M059J (cell line): ENCODE data around the gene EFNB2. TPM values are rescaled to one million over a fixed set of nuclear protein-coding genes. Genes with fewer than 3 reads are reported as not detected.

ENCODE experiments used
- DNase-seq: peaks from one replicate; pipeline ENCODE4 v3.0.0-alpha.2; 2012; ENCODE audit warnings: low read depth
- total RNA-seq: library from RNA; depleted of rRNA; stranded (reverse); fragments of >200 nt; shearing (Covaris generic); gene quantifications from 2 replicates; pipeline ENCODE4 v1.2.3, GENCODE V29; 2014

The EFNB2 gene
- total RNA-seq, 1 experiment from 2014 or later, result 32.2 TPM

DNA sequence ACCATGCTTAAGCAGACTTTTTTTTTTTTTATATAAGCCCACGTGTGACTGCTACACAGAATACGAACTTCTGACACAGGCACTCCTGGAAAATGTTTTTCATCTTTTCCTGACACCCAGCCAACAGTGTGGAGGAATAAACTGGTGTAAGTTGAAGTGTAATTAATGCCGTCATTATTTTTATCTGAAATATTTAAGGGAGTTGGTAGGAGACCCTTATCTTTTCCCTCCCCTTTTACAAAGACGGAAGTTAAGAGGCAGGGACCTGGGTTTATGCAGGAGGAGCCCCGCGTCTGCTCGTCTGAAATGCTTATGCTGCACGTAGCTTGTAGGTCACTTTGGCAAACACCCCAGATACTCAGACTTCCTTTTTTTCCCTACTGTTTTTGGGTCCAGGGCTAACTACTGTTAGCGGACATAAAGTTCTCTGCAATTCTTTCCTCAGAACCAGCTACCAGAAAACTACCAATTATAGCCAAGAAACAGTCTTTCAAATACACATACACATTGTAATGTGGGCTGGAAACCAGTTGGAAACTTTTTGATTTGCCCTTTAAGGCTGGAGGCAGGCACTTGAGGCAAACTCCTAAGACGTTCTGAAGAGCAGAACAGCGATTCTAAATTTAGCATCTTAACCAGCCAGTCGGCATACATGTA is 50.8 kb downstream of the EFNB2 start:
- DNase-seq, result no peak

DNA sequence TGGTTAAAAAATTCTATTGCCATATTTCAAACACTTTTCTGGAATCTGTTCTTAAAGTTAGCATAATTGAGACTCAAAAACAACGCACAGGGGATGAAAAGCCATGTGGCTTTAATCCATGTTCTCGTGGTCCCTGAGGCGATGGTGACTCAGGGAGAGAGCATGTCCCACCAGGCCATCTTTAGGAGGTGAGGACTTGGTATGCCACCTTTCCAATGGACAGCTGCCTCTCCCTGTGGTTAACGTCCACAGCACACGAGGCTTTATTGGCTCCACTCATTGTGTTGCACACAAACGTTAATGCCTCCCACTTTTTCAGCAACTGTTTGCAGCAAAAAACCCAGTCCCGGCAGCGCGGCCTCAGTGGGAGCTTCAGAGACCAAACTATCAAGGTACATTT is 51.4 kb downstream of the EFNB2 start:
- DNase-seq, result peak; percentile 52

DNA sequence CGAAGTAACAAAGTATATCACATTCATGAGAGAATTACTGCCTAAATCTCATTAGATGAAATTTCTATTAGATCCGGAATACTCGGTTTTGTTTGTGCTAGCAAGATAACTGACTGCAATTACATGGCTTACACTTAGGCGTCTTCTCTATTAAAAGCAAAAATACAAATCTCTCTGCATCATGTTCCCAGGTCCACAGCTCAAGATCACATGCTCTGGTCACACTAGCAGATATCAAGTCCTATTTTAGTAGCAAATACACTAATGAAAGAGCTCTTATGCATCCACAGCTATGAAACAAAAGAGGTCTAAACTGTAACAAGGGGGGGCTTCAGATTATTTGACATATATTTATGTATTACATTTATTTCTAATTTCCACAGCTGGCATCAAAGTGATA is 53.5 kb downstream of the EFNB2 start:
- DNase-seq, result no peak

DNA sequence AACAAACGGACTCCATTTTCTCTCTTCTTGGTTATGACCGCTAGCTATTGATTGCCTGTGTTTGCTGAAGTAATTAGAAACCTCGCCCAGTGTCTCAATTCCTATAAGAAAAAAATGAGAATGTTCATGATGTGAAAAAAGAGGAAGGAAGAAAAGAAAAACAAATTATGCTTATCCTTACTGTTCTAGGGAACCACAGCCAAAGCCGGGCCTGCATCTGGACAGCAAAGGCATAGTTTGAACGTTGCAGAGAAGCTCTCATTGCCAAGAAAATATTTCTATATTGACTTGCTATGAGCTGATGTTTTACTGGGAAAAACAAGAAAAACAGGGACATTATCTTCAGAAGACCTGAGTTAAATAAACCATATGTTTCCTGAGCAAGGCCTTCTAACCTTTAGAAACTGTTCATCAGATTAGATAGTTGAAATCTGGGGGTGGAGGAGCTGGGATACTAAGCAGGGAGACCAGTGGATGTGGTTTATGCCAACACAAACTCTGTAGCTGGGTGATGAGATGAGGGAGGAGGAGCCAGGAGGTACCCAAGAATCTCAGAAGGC is 55.0 kb downstream of the EFNB2 start:
- no peak for DNase-seq

DNA sequence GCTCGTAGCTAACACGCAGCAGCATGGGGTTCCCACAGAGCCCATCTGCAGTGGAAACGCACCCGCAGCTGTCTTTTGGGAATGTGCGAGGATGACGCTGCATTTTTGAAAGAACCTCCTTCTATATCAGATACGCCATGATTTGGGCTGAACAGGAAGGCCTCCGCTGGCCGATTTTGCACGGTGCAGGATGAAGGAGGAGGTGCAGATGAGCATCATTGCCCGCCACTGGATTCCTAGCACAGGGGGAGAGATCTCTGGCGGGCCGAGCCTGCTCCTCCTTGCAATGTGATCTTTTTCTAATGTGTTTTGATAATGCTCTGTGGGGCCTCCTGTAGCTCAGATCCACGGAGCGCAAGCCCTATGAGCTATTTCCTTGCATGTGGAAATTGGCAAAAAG is 55.5 kb downstream of the EFNB2 start:
- DNase-seq, result no peak

DNA sequence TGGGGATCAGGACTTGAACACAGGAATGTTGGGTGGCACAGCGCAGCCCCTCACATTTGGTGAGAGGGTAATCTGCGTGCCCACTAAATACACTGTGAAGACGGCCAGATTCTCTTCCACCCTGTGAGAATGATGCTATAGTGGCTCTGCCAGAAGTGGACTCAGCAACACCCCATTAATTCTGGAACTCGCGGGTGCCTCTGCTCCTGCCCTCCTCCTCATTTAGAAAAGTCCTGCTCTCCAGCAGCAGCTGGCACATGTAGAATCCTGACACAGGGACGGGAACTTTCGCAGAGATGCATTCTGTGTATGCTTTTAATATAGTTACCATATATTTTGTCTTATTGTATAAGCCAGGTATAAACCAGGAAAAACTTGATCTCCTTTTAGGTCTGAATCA is 57.3 kb downstream of the EFNB2 start:
- DNase-seq, result no peak

DNA sequence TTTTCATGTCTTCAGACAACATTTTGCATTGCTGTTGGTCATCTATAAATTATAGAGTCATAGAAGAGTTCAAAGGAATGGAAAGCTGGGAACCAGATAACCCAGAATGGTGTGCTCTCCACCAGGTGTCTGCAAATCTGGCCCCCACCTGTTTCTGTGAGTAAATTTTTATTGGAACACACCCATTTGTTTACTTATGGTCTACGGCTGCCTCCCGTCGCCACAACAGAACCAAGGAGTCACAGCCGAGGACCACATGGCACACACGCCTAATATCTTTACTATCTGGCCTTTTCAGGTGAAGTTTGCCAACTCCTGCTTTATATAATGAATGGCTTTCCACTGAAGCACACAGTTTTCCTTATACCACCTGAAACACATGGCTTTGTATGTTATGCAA is 58.2 kb downstream of the EFNB2 start:
- DNase-seq, result no peak

DNA sequence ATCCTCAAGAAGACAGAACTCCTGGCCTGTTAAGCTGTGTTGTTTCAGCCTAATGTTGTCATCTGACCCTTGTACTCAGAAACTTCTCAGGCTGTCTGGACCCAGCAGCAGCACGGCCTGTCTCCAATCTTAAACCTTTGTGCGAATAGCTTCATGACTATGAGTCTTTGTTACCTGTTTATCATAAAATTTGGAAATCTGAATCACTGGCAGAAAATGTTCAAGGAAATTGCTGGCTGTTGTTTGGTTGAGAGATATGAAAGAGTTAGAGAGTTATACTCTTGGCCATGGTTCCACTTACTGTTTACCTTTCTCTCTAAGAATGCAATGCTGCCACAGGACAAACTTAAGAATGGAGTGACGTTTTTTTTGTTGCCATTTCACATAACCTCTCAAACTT is 59.6 kb downstream of the EFNB2 start:
- no peak for DNase-seq

DNA sequence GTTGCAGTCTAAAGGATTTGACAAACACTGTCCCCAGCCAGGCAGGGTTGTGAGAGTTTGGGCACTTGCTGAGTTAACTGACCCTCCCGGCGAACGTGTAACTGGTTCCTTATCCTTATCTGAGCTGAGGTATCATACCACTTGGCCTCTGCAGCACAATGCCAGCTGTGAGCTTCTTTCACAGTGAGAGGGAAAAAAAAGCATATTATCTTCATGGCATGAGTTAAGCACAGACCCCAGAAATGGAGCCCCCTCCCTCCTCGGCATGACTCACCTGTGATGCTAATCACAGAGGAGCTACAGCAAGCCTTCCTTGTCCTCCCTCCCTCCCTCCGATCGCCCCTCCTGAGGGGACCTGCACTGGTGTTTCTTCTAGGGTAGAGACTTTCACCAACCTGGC is 60.5 kb downstream of the EFNB2 start:
- no peak for DNase-seq

DNA sequence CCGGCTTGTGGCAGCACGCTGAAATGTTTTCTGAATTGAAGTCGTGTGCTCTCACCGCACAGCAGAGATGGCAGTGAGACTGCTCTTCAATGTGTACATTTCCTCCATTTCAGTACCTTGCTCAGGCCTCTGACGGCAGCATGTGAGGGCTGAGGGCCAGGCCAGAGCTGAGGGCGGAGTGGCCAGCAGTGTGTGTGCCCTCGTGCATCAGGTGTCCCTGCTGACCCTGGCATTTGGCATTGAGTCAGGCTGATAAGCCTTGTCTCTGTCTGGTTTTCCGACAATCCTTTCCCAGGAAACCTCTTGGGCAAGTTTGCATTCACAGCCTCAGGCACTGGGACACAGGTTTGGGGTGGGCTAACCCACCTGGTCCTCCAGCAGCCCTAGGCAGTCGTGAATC is 62.3 kb downstream of the EFNB2 start:
- DNase-seq, result no peak

DNA sequence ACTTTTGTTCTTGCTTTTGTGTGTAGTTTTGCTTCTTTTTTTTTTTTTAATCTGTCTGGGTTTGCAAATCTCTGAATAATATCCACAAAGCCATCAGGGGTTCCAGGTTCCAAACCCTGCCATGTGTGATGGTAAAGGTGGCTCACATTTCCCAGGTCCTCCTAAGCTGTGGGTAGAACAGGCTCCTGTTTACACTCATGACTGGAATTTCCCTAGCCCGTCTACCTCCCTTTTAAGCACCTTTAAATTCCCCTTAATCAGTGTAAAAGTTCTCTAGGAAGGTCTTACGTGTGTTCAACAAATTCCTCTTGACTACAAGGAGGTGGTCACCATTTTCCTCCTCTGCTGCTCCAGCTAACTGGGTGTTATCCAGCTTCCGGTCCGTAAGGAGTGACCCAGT is 62.8 kb downstream of the EFNB2 start:
- no peak for DNase-seq

DNA sequence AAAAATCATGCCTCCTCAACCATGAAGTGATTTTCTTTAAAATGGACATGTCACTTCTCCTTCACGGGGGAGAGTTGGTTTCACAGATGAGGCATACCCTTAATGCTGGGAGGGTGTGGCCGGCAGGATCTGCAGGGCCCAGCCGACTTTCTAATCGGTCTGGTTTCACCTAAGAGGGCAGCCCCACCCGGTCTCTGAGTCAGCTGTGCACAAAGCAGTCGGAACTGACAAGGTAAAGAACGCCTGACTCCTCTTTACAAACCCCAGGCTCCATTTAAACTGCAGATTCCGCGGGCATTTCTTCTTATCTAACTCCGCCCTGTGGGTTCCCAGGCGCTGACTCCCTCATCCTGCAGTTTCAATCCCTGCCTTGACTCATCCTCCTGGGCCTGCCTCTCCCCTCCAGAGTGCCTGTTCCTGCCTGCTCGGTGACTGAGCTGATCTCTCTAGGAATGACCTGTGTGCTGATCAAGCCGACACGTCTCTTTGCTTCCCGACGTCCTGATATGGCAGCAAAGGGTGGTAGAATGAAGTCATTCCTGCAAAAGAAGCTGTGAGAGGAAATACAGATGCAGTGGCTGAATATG is 63.4 kb downstream of the EFNB2 start:
- DNase-seq, result peak; percentile 92

DNA sequence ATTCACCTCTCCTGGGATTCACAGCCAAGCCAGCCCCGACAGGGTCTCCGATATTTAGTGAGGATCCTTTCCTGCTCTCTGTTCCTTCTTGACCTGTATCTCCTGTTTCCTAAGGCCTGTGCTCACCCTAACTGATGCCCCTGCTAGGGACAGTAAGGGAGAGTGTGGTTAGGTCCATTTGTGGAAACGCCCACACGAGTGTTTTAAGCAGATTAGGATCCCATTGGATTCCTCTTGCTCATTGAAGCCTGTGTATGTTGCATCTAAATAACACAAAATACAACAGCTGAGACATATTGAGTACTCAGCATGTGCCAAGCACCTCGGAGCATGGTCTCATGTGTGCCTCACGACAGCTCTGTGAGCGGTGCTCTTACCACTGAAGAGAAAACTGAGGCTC is 64.9 kb downstream of the EFNB2 start:
- no peak for DNase-seq

DNA sequence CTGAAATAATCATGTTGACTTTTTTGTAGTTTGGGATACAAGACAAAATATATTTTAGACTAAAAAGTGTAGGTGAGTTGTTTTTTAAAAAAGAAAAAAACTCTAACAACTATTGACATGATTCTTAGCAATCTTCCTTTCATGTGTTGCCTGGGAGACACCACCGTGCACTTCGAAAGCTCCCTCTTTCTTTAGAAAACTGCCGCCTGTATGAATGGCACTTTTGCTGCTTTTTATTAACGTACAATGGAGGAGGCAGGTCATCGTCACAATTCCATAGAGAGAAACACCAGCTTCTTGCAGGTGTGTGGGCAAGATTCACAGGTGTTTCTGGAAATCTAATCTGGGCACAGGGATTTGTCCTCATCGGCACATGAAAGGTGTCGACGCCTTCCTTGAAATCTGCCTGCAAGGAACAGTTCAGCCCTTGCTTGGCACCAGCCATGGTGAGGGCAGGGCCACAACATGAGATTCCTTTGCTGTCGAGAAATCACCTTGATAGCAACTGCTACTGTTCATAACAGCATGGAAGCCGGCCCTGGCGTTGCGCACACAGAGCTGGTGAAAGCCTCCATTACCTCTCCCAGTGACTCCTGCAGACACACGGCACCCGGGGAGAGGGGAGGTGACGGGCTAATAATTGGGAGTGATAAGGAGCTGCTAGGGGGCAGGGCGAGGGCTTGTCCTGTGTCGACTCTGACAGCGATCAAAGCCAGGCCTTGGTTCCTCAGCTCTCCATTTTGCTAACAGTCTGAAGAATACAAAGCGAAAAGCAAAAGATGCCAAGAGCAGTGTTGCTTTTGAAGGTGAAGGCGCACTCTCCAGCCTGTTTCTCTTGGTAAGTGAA is 66.5 kb downstream of the EFNB2 start:
- no peak for DNase-seq

DNA sequence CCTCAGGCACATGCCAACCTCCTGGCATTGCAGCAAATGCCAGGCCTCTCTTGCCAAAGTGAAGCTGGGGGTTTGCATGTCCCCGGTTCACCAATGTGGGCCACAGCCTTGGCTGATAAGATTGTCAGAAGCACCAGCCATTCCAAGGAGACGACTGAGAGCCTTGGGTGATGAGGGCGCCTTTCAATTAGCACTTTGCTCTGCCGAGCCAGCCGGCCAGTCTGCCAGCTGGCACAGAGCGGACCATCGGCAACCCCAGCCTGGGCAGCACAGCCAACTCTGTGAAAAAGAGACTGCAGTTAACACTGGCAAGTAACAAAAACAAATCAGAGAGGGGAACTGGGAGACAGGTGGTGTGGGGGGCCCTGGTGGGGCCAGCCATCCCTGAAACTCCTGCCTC is 67.3 kb downstream of the EFNB2 start:
- no peak for DNase-seq

DNA sequence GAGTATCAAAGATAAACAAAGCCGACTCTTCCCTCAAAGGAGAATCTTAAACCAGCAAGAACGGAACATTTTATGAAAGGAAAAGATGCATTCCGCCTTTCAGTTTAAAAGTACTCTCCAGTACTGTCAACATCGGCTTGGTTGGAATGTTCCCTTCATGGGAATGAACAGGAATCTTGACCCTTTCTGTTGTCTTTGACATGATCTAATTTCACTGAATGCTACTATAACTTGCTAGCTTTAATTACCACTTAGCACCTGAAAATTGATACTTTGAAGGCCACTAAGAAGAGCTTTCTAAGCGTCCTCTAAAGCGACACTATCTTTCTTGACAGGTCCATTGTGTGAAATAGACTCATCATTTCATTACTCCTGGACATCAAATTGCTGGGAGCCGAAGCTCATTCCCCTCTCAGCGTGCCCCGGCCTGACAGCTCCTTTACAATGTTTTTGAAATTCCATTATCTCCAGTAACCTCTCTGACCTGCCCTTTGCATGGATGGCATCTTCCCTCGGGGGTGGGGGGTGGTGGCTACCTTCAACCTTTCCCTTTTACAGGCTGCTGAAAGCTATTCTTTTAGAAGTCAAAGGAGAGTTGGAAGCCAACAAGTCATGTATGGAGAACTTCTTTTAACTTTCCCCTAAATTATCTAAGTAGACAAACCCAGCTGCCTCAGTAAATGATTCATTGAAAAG is 67.9 kb downstream of the EFNB2 start:
- DNase-seq, result no peak

DNA sequence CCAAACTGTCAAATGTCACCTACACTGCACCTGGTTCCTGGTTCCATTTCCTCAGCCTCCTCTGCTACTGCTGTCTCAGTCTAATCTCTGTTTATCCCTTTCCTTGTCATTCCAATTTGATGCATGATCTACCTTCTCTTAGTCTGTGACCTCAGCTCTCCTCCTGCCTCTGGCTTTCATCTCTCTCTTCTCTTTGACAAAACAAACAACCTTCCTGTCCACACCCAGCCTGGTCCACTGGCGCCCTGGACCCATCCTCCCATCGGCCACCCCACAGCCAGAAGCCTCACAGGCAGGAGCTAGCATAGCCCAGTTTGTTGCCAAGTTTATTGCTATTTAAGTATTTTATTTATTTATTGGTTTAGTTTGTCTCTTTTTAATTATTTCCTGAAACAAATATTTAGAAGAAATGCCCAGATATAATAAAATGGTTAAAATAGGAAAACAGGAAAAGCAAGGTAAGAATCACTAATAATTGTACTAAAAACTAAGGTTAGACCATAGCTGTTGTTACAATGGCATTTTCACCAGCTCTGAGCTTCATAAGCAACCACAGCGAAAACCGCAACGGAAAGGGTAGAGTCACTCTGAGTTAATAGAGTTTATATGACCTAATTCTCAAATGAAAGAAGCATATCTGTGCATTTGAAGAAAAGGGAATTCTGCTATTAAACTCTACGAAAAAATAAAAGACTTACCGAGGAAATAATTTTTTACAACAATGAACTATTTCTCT is 68.6 kb downstream of the EFNB2 start:
- no peak for DNase-seq

DNA sequence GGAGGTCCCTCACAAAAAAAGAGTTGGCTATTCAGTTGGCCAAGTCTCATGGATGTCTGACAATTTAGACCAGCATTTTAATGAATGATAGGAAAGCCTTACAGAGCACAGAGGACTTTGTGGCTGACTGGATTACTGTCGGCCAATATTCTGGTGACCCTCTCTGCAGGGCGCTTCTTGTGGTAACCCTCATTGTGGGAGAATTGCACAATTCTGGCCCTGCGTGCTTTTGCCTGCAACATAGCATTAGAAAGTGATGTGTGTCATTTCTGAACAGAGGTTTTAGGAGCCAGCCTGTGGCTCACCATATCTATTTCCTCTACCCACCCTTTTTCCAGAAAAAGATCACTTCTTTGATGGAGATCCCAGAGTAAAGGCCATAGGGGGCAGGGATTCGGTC is 71.4 kb downstream of the EFNB2 start:
- peak; percentile 58 for DNase-seq

DNA sequence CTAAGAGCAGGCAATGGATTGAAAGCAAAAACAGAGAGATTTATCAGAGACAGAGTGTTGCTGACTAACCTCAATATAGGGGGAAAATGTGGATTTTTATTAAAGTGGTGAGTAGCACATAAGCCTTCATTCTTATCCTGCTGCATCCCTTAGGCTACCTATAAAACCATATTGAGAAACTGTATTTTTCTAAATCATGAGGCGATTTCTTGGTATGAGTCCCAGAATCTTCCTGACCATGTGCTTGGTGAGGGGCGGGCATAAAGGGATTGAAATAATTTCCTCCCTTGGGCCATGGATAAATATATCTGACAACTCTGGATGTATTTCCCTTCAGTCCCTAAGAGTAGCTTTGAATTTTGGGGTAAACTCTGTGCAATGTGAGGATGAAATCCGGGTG is 72.8 kb downstream of the EFNB2 start:
- no peak for DNase-seq

DNA sequence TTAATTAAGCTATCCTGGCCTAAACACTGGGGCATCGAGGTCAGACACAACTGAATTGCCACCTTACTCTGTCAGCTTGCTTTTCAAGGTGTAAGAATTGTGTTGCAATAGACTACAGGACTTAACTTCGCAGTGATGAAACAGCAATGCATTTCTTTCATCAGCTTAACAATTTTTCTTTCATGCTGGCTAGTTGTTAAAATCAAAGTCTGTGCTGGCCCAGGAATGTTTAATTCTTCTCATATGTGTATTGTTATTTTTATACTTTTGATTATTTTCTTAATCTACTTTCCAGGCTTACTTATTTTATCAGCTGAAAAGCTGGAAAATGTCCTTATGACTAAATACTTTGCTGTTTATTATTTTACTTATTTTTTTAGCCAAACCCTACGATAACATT is 79.7 kb downstream of the EFNB2 start:
- DNase-seq, result no peak

DNA sequence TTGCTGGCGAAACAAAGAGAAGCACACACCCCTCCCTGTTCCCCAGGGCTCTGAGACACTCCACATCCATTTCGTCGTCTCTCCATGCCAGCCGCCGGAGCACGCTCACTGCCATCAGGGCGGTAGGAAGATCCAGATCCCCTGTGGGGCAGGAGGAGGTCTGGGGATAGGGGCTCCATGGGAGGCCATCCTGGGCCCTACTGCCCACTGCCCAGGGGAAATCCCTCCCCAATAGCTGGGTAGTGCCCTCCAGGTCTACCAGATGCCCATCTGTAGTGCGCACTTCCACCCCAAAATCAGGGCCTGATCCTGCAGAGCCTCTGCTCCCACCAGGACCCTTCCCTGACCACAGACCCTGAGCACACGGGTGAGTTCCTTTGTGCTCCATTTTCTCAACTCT is 80.3 kb downstream of the EFNB2 start:
- no peak for DNase-seq

DNA sequence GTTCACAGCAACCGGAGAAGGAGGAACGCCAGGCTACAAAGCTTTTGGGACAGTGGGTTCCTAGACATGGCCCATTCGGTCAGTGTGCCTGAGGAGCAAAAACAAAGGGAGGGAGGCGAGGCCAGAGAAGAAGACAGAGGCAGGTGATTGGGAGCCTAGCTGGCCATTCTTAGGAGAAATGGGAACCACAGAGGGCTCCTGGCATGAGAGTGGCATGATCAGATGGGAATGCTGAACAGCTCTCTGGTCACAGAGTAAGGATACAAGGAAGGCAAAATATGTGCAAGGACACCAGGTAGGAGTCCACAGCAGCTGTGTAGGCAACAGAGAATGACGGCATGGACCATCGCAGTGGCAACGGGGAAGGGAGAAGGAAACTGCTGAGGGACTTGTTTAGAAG is 82.4 kb downstream of the EFNB2 start:
- DNase-seq, result no peak
